ENCODE data around the gene SLC12A5. TPM values are rescaled to one million over a fixed set of nuclear protein-coding genes. Genes with fewer than 3 reads are reported as not detected.

The SLC12A5 gene
- total RNA-seq, 1 experiment from 2014 or later = 7.2 TPM

DNA sequence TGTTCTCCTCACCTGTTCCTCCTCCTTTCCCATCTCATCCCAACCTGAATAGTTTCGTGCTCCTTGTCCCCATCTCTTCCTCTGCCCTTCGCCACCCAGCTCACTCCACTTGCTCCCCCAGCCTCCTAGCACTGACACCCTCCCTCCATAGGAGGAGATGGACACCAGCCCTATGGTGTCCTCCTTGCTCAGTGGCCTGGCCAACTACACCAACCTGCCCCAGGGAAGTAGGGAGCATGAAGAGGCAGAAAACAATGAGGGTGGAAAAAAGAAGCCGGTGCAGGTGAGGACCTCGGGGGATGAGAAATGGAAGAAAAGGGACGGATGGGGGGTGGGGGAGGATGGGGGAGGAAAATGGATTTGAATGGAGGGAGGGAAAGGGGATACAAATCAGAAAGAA, 6.2 kb downstream of the SLC12A5 start:
- ATAC-seq (no peak), DNase-seq (ENCODE audit: low spot score) (no peak)
- ChIA-PET POLR2A (no interaction called here), CTCF (interaction anchor here (1.5 kb wide), 1 partner anchor 13 kb away, joined by 4 read pairs; no protein-coding TSS in a partner anchor)
- no peak for TF ChIP-seq ZNF671 (CRISPR knock-in tag; IDR thresholded peaks at IDR 0.05)
- no peak for TF ChIP-seq GABPB1 (CRISPR knock-in tag; IDR thresholded peaks at IDR 0.05)
- TF ChIP-seq, protein P1, sequence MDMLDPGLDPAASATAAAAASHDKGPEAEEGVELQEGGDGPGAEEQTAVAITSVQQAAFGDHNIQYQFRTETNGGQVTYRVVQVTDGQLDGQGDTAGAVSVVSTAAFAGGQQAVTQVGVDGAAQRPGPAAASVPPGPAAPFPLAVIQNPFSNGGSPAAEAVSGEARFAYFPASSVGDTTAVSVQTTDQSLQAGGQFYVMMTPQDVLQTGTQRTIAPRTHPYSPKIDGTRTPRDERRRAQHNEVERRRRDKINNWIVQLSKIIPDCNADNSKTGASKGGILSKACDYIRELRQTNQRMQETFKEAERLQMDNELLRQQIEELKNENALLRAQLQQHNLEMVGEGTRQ (CRISPR knock-in tag; IDR thresholded peaks at IDR 0.05) = no peak
- no peaks in the 10 kb centered on the region for H3K36me3 Mint-ChIP-seq
- H3K4me3 Mint-ChIP-seq = no peak overlapping the region
- H3K4me1 Mint-ChIP-seq = peaks cover 9% of the 10 kb centered on the region
- no peaks in the 10 kb centered on the region for H3K9me3 Mint-ChIP-seq
- H3K27ac Mint-ChIP-seq = no peak overlapping the region
- peaks cover 67% of the 10 kb centered on the region for H3K27me3 Mint-ChIP-seq (ENCODE audit: low read depth)

DNA sequence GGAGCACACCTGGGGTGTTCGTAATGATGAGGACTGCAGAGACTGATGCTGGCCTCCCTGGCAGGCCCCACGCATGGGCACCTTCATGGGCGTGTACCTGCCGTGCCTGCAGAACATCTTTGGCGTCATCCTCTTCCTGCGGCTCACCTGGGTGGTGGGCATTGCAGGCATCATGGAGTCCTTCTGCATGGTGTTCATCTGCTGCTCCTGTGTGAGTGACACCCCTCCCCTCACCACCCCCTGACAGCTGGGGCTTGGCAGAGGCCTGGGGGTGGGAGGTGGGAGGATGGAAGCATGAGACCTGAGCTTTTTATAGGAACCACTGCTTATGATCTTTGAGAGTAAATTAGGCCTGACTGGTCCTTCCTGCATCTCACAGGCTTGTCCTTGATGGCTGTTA, 6.7 kb downstream of the SLC12A5 start:
- DNase-seq (ENCODE audit: low spot score) (no peak), ATAC-seq (no peak)
- H3K4me1 Mint-ChIP-seq = peaks cover 9% of the 10 kb centered on the region
- H3K27ac Mint-ChIP-seq = no peak overlapping the region
- peaks cover 67% of the 10 kb centered on the region for H3K27me3 Mint-ChIP-seq (ENCODE audit: low read depth)
- POLR2A ChIA-PET = no interaction called here
- TF ChIP-seq, protein P2, sequence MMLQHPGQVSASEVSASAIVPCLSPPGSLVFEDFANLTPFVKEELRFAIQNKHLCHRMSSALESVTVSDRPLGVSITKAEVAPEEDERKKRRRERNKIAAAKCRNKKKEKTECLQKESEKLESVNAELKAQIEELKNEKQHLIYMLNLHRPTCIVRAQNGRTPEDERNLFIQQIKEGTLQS (CRISPR knock-in tag; conservative IDR thresholded peaks at IDR 0.05) = no peak
- TF ChIP-seq, protein P3, sequence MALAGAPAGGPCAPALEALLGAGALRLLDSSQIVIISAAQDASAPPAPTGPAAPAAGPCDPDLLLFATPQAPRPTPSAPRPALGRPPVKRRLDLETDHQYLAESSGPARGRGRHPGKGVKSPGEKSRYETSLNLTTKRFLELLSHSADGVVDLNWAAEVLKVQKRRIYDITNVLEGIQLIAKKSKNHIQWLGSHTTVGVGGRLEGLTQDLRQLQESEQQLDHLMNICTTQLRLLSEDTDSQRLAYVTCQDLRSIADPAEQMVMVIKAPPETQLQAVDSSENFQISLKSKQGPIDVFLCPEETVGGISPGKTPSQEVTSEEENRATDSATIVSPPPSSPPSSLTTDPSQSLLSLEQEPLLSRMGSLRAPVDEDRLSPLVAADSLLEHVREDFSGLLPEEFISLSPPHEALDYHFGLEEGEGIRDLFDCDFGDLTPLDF (CRISPR knock-in tag; IDR thresholded peaks at IDR 0.05) = no peak
- TF ChIP-seq TEAD4 (CRISPR knock-in tag; IDR thresholded peaks at IDR 0.05) (no peak), IRF2 (CRISPR knock-in tag; IDR thresholded peaks at IDR 0.05; ENCODE audit: borderline replicate concordance, low read depth) (no peak), SMAD3 (CRISPR knock-in tag; IDR thresholded peaks at IDR 0.05; ENCODE audit: borderline replicate concordance) (no peak), NR2C2 (CRISPR knock-in tag; IDR thresholded peaks at IDR 0.05) (no peak), GABPB1 (CRISPR knock-in tag; IDR thresholded peaks at IDR 0.05) (no peak), TEAD1 (CRISPR knock-in tag; IDR thresholded peaks at IDR 0.05) (no peak), EMX1 (CRISPR knock-in tag; IDR thresholded peaks at IDR 0.05) (no peak), MXD4 (CRISPR knock-in tag; IDR thresholded peaks at IDR 0.05; ENCODE audit: borderline replicate concordance) (no peak)
- TF ChIP-seq, protein P4, sequence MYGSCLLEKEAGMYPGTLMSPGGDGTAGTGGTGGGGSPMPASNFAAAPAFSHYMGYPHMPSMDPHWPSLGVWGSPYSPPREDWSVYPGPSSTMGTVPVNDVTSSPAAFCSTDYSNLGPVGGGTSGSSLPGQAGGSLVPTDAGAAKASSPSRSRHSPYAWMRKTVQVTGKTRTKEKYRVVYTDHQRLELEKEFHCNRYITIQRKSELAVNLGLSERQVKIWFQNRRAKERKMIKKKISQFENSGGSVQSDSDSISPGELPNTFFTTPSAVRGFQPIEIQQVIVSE (CRISPR knock-in tag; IDR thresholded peaks at IDR 0.05; ENCODE audit: borderline replicate concordance) = no peak
- TF ChIP-seq, protein P5, sequence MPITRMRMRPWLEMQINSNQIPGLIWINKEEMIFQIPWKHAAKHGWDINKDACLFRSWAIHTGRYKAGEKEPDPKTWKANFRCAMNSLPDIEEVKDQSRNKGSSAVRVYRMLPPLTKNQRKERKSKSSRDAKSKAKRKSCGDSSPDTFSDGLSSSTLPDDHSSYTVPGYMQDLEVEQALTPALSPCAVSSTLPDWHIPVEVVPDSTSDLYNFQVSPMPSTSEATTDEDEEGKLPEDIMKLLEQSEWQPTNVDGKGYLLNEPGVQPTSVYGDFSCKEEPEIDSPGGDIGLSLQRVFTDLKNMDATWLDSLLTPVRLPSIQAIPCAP (CRISPR knock-in tag; IDR thresholded peaks at IDR 0.05) = no peak
- H3K9me3 Mint-ChIP-seq = no peaks in the 10 kb centered on the region
- CTCF ChIA-PET = interaction anchor here (1.5 kb wide), 1 partner anchor 13 kb away, joined by 4 read pairs; no protein-coding TSS in a partner anchor
- H3K36me3 Mint-ChIP-seq = no peaks in the 10 kb centered on the region
- H3K4me3 Mint-ChIP-seq = no peak overlapping the region

DNA sequence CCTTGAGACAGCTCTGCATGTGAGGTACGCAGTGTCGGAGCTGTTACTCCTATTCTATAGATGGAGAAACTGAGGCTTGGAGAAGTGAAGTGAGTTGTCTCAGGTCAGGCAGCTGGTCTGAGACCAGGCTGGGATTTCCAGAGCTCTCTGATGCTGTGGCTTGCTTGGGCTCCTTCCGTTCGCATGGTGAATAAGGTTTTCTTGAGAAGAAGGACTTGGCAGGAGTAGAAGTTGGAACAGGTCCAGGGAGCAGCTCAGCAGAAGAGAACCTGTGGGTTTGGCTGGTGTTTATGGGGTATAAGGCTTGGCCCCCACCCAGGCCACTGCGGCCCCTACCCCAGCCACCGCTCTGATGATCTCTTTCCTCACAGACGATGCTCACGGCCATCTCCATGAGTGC, 7.4 kb downstream of the SLC12A5 start:
- H3K27ac Mint-ChIP-seq = no peak overlapping the region
- POLR2A ChIA-PET = no interaction called here
- H3K4me1 Mint-ChIP-seq = peaks cover 9% of the 10 kb centered on the region
- CTCF ChIA-PET = interaction anchor here (1.5 to 3.0 kb wide), 2 partner anchors 14 to 22 kb away, joined by 4 to 9 read pairs; no protein-coding TSS in a partner anchor
- no peaks in the 10 kb centered on the region for H3K9me3 Mint-ChIP-seq
- H3K36me3 Mint-ChIP-seq = no peaks in the 10 kb centered on the region
- no peak for DNase-seq (ENCODE audit: low spot score)
- peaks cover 67% of the 10 kb centered on the region for H3K27me3 Mint-ChIP-seq (ENCODE audit: low read depth)
- no peak for TF ChIP-seq SMAD3 (CRISPR knock-in tag; IDR thresholded peaks at IDR 0.05; ENCODE audit: borderline replicate concordance)
- TF ChIP-seq ETV6 (CRISPR knock-in tag; IDR thresholded peaks at IDR 0.05) = no peak
- TF ChIP-seq ZBTB21 (CRISPR knock-in tag; IDR thresholded peaks at IDR 0.05; ENCODE audit: borderline replicate concordance) = no peak
- no peak for TF ChIP-seq HMGA2 (CRISPR knock-in tag; IDR thresholded peaks at IDR 0.05)
- no peak for TF ChIP-seq ZNF232 (CRISPR knock-in tag; IDR thresholded peaks at IDR 0.05)
- TF ChIP-seq SMAD4 (CRISPR knock-in tag; IDR thresholded peaks at IDR 0.05) = no peak
- TF ChIP-seq ZNF138 (CRISPR knock-in tag; conservative IDR thresholded peaks at IDR 0.05) = no peak
- TF ChIP-seq, protein P6, sequence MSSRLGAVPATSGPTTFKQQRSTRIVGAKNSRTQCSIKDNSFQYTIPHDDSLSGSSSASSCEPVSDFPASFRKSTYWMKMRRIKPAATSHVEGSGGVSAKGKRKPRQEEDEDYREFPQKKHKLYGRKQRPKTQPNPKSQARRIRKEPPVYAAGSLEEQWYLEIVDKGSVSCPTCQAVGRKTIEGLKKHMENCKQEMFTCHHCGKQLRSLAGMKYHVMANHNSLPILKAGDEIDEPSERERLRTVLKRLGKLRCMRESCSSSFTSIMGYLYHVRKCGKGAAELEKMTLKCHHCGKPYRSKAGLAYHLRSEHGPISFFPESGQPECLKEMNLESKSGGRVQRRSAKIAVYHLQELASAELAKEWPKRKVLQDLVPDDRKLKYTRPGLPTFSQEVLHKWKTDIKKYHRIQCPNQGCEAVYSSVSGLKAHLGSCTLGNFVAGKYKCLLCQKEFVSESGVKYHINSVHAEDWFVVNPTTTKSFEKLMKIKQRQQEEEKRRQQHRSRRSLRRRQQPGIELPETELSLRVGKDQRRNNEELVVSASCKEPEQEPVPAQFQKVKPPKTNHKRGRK (CRISPR knock-in tag; IDR thresholded peaks at IDR 0.05; ENCODE audit: borderline replicate concordance) = no peak
- TF ChIP-seq GTF2I (CRISPR knock-in tag; conservative IDR thresholded peaks at IDR 0.05) = no peak
- TF ChIP-seq KAT7 (CRISPR knock-in tag; IDR thresholded peaks at IDR 0.05; ENCODE audit: borderline replicate concordance) = no peak
- no peak for ATAC-seq
- no peak overlapping the region for H3K4me3 Mint-ChIP-seq
